Neuronal stem cell (in vitro differentiated cells): ENCODE measurements around the gene SPATA16.

Source experiments
- DNase-seq: peaks from one replicate; pipeline ENCODE4 v3.0.0-alpha.2; 2013; ENCODE audit warnings: low spot score
- H2AFZ ChIP-seq: one replicate; pipeline ENCODE4 v1.6.1; 2013; ENCODE audit warnings: mild to moderate bottlenecking, low read length, inconsistent platforms
- H2AK5ac ChIP-seq: 2 replicates; pipeline ENCODE4 v1.6.1; 2013; ENCODE audit warnings: low read depth, mild to moderate bottlenecking, inconsistent platforms, low read length, moderate library complexity, mixed read lengths
- H2BK120ac ChIP-seq: 2 replicates; pipeline ENCODE4 v1.6.1; 2013; ENCODE audit warnings: low read depth, mild to moderate bottlenecking, inconsistent platforms, low read length, moderate library complexity, mixed read lengths
- H2BK12ac ChIP-seq: one replicate; pipeline ENCODE4 v1.6.1; 2013; ENCODE audit warnings: low read length, inconsistent platforms
- H2BK15ac ChIP-seq: 2 replicates; pipeline ENCODE4 v1.6.1; 2013; ENCODE audit warnings: mild to moderate bottlenecking, low read length, inconsistent platforms, mixed read lengths
- H2BK5ac ChIP-seq: one replicate; pipeline ENCODE4 v1.6.1; 2013; ENCODE audit warnings: inconsistent platforms, mild to moderate bottlenecking, low read length, moderate library complexity
- H3K14ac ChIP-seq: one replicate; pipeline ENCODE4 v1.6.1; 2013; ENCODE audit warnings: low read length, inconsistent platforms
- H3K18ac ChIP-seq: 2 replicates; pipeline ENCODE4 v1.6.1; 2013; ENCODE audit warnings: low read length, inconsistent platforms
- H3K23ac ChIP-seq: 2 replicates; pipeline ENCODE4 v1.6.1; 2013; ENCODE audit warnings: low read depth, mild to moderate bottlenecking, mixed read lengths, low read length, inconsistent platforms; ENCODE audit not compliant: poor library complexity
- H3K27ac ChIP-seq: replicated peaks from 3 replicates; pipeline ENCODE4 v1.5.1; 2013; ENCODE audit warnings: low read length, inconsistent platforms
- H3K27me3 ChIP-seq, 3 experiments: 2 replicates each; pipeline ENCODE4 v1.6.1; 2013; ENCODE audit warnings: low read length in 3 of 3, mild to moderate bottlenecking in 2 of 3, inconsistent platforms in 1 of 3, low read depth in 1 of 3, mixed read lengths in 1 of 3, moderate library complexity in 1 of 3; ENCODE audit not compliant: control insufficient read depth in 3 of 3, insufficient read depth in 3 of 3
- H3K36me3 ChIP-seq, 2 donors: replicated peaks in 1 of 2; 2 replicates each; pipeline ENCODE4 v1.6.1; 2013; ENCODE audit warnings: low read length in 2 of 2; ENCODE audit not compliant: control insufficient read depth in 2 of 2, insufficient read depth in 2 of 2
- H3K4ac ChIP-seq: 2 replicates; pipeline ENCODE4 v1.6.1; 2013; ENCODE audit warnings: inconsistent platforms, mild to moderate bottlenecking, low read length, moderate library complexity
- H3K4me1 ChIP-seq, 2 donors: 1 replicate in 1 of 2; 2 replicates in 1 of 2; pipeline ENCODE4 v1.6.1; 2013; ENCODE audit warnings: low read length in 2 of 2, low read depth in 1 of 2; ENCODE audit not compliant: control insufficient read depth in 2 of 2, insufficient read depth in 1 of 2
- H3K4me2 ChIP-seq: one replicate; pipeline ENCODE4 v1.6.1; 2013; ENCODE audit warnings: mild to moderate bottlenecking, low read length, inconsistent platforms; ENCODE audit not compliant: insufficient read depth, poor library complexity, severe bottlenecking
- H3K4me3 ChIP-seq, 2 donors: 2 replicates each; pipeline ENCODE4 v1.5.1; 2013; ENCODE audit warnings: low read length in 2 of 2, mild to moderate bottlenecking in 2 of 2, inconsistent platforms in 1 of 2, moderate library complexity in 1 of 2
- H3K79me1 ChIP-seq: one replicate; pipeline ENCODE4 v1.6.1; 2013; ENCODE audit warnings: low read depth, mild to moderate bottlenecking, inconsistent platforms, low read length, moderate library complexity
- H3K9ac ChIP-seq: one replicate; pipeline ENCODE4 v1.6.1; 2013; ENCODE audit warnings: mild to moderate bottlenecking, low read depth, low read length, inconsistent platforms; ENCODE audit not compliant: poor library complexity
- H3K9me3 ChIP-seq, 2 donors: replicated peaks in 1 of 2; 2 replicates each; pipeline versions ENCODE3 to v1.6.1; 2013; ENCODE audit warnings: low read length in 2 of 2, mild to moderate bottlenecking in 2 of 2, inconsistent platforms in 1 of 2, low read depth in 1 of 2, mixed read lengths in 1 of 2, moderate library complexity in 1 of 2; ENCODE audit not compliant: control insufficient read depth in 2 of 2, insufficient read depth in 1 of 2
- H4K8ac ChIP-seq: one replicate; pipeline ENCODE4 v1.6.1; 2013; ENCODE audit warnings: low read depth, mild to moderate bottlenecking, inconsistent platforms, low read length, moderate library complexity
- H4K91ac ChIP-seq: one replicate; pipeline ENCODE4 v1.6.1; 2013; ENCODE audit warnings: low read length, low read depth, mild to moderate bottlenecking, inconsistent platforms; ENCODE audit not compliant: poor library complexity
- WGBS, 2 donors: extraction: QIAGEN DNeasy Blood & Tissue Kit; methylation state at CpG; one replicate each; pipeline ENCODE4 v1.1.7; 2013; ENCODE audit warnings: missing lambda C conversion rate in 2 of 2, mixed read lengths in 1 of 2; ENCODE audit not compliant: insufficient read length in 2 of 2, insufficient replicate concordance in 1 of 2; ENCODE audit errors: extremely low coverage in 2 of 2; 5-methylcytosine and 5-hydroxymethylcytosine counted together

SPATA16 gene

DNA sequence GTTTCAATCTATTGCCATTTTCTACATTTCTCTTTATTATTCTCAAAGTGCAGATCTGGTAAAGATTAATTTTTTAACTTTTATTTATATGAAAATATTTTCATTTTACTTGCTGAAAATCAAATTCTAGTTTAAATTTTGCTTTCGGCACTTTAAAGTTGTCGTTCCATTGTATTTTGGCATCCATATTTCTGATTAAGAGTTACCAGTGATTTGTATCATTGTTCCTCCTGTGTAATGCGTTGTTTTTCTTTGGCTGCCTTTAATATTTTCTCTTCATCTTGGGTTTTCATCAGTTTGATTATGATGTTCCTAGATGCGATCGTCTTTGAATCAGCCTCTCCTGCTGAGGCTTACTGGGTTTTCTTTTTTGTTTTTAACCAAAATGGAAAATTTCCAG lies 97.3 kb downstream of the SPATA16 start:
- no peak overlapping the region for H3K4me3 ChIP-seq
- H3K4ac ChIP-seq = no peak overlapping the region
- H2AK5ac ChIP-seq = no peak overlapping the region
- no peak overlapping the region for H3K18ac ChIP-seq
- H3K9me3 ChIP-seq = peaks cover 0 to 9% of the 10 kb centered on the region in 2 donors
- H3K23ac ChIP-seq = no peak overlapping the region
- DNase-seq = no peak
- no peak overlapping the region for H3K4me2 ChIP-seq
- no peak overlapping the region for H2BK120ac ChIP-seq
- no peaks in the 10 kb centered on the region for H3K36me3 ChIP-seq
- no peaks in the 10 kb centered on the region for H3K79me1 ChIP-seq
- no peaks in the 10 kb centered on the region for H3K27me3 ChIP-seq
- H2BK5ac ChIP-seq = no peak overlapping the region
- no peak overlapping the region for H4K8ac ChIP-seq
- H2BK12ac ChIP-seq = no peak overlapping the region
- no peak overlapping the region for H2BK15ac ChIP-seq
- no peaks in the 10 kb centered on the region for H3K4me1 ChIP-seq
- H4K91ac ChIP-seq = no peak overlapping the region
- H3K9ac ChIP-seq = no peak overlapping the region
- no CpG with 5 or more reads among the region's 5 CpGs for WGBS, 2 donors
- H3K27ac ChIP-seq = no peak overlapping the region
- no peak overlapping the region for H3K14ac ChIP-seq
- no peak overlapping the region for H2AFZ ChIP-seq

DNA sequence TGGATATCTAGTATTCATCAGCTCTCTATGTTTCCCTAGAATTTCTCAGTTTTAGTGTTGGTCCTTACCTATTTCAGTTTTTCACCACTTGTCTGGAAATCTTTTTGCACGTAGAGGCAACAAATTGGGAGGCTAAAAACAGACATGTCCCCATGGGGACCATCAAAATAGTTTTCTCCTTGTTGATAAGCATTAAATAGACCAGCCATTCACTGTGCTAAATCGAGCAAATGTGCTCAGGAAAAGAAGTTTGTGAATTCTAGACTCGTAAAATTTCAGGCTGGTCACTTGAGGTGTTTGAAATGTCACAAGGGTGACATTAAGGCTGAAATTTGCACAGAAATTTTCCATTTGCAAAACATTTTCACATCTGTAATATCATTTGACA lies 102.6 kb downstream of the SPATA16 start:
- Histone ChIP-seq H2AFZ (no peak overlapping the region), H3K18ac (no peak overlapping the region), H3K27me3 (no peaks in the 10 kb centered on the region), H2AK5ac (no peak overlapping the region), H3K23ac (no peak overlapping the region), H3K4me3 (no peak overlapping the region), H3K27ac (no peak overlapping the region), H2BK12ac (no peak overlapping the region), H4K8ac (no peak overlapping the region), H3K4me2 (no peak overlapping the region), H2BK5ac (no peak overlapping the region), H3K9ac (no peak overlapping the region), H3K14ac (no peak overlapping the region), H3K4me1 (no peaks in the 10 kb centered on the region), H2BK15ac (no peak overlapping the region), H3K36me3 (no peaks in the 10 kb centered on the region), H3K9me3 (no peaks in the 10 kb centered on the region), H3K4ac (no peak overlapping the region), H4K91ac (no peak overlapping the region), H3K79me1 (no peaks in the 10 kb centered on the region), H2BK120ac (no peak overlapping the region)
- no CpG with 5 or more reads among the region's 3 CpGs for WGBS, 2 donors
- no peak for DNase-seq

DNA sequence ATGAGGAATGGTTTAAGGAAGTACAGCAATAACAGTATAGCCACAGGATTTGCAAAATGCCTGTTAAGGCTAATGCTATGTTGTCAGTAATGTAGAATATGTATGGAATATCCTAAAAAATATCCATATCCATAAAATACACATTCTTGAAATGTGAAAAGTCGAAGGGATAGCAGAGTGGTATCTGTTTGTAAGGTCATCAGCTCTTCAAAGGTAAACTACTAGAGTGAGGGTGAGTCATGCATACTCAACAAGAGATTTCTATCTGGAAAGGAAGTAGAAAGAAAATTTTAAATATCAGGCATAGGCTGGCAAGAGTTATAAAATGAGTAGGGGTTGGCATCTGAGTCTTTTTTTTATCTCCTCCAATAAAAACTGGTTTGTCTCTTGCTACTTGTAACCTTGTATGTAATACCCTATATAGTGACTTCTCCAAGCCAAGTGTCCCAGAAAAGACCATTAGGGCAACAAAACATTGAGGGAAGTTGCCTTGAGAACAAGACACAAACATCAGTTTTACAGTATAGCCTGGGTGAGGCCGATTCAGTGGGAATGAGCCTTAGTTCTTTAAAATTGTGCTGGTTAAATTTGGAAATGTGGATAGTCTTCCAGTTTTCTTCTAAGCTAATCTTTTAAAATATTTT lies 103.1 kb downstream of the SPATA16 start:
- no peaks in the 10 kb centered on the region for H3K27me3 ChIP-seq
- H2BK12ac ChIP-seq = no peak overlapping the region
- no peak overlapping the region for H3K4me2 ChIP-seq
- no peak overlapping the region for H2BK5ac ChIP-seq
- no peak for DNase-seq
- H3K79me1 ChIP-seq = no peaks in the 10 kb centered on the region
- no peaks in the 10 kb centered on the region for H3K4me1 ChIP-seq
- no peak overlapping the region for H2BK120ac ChIP-seq
- H2AFZ ChIP-seq = no peak overlapping the region
- no peaks in the 10 kb centered on the region for H3K9me3 ChIP-seq
- H3K27ac ChIP-seq = no peak overlapping the region
- no peak overlapping the region for H3K4ac ChIP-seq
- H2BK15ac ChIP-seq = no peak overlapping the region
- H3K23ac ChIP-seq = no peak overlapping the region
- H3K9ac ChIP-seq = no peak overlapping the region
- H3K36me3 ChIP-seq = no peaks in the 10 kb centered on the region
- WGBS, 2 donors = no CpG with 5 or more reads among the region's 2 CpGs
- no peak overlapping the region for H3K14ac ChIP-seq
- H4K8ac ChIP-seq = no peak overlapping the region
- H3K18ac ChIP-seq = no peak overlapping the region
- H3K4me3 ChIP-seq = no peak overlapping the region
- H2AK5ac ChIP-seq = no peak overlapping the region
- H4K91ac ChIP-seq = no peak overlapping the region

DNA sequence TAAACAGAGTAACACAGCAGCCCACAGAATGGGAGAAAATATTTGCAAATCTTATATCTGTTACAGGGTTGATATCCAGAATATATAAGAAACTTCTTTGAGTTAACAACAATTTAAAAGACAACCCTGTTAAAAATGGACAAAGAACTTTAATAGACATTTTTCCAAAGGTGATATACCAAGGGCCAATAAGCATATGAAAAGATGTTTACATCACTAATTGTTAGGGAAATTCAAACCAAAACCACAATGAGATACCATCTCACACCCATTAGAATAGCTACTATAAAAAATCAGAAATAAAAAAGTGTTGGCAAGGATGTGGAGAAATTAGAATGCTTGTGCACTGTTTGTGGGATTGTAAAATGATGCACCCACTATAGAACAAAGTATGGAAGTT lies 110.8 kb downstream of the SPATA16 start:
- Histone ChIP-seq H2BK120ac (no peak overlapping the region), H3K4ac (no peak overlapping the region), H4K91ac (no peak overlapping the region), H3K36me3 (no peaks in the 10 kb centered on the region), H3K9ac (no peak overlapping the region), H4K8ac (no peak overlapping the region), H3K4me1 (no peaks in the 10 kb centered on the region), H2AFZ (no peak overlapping the region), H3K4me3 (no peak overlapping the region), H3K79me1 (no peaks in the 10 kb centered on the region), H2BK15ac (no peak overlapping the region), H3K18ac (no peak overlapping the region), H3K4me2 (no peak overlapping the region), H2AK5ac (no peak overlapping the region), H3K27ac (no peak overlapping the region), H2BK12ac (no peak overlapping the region), H3K27me3 (no peaks in the 10 kb centered on the region), H3K23ac (no peak overlapping the region), H3K9me3 (no peaks in the 10 kb centered on the region), H3K14ac (no peak overlapping the region), H2BK5ac (no peak overlapping the region)
- DNase-seq = no peak
